Mesothelial cell of epicardium (in vitro differentiated cells): Measurements from ENCODE around the gene HNRNPR. TPM values are rescaled to one million over a fixed set of nuclear protein-coding genes. Genes with fewer than 3 reads are reported as not detected.

ENCODE experiments used
- DNase-seq, 2 experiments: peaks; one replicate each; pipeline ENCODE4 v3.0.0; 2021; ENCODE audit warnings: low spot score in 2 of 2; ENCODE audit not compliant: unreplicated experiment in 2 of 2
- H3K27ac Mint-ChIP-seq: 2 replicates; pipeline ENCODE4 v1.8.0; 2021; ENCODE audit warnings: mixed read lengths
- H3K27me3 Mint-ChIP-seq: 2 replicates; pipeline ENCODE4 v1.8.0; 2021; ENCODE audit warnings: low read depth, mixed read lengths
- H3K36me3 Mint-ChIP-seq: 2 replicates; pipeline ENCODE4 v1.8.0; 2021; ENCODE audit warnings: mixed read lengths
- H3K4me1 Mint-ChIP-seq: 2 replicates; pipeline ENCODE4 v1.8.0; 2021; ENCODE audit warnings: mixed read lengths
- H3K4me3 Mint-ChIP-seq: 2 replicates; pipeline ENCODE4 v1.8.0; 2021; ENCODE audit warnings: mild to moderate bottlenecking, moderate library complexity, mixed read lengths
- H3K9me3 Mint-ChIP-seq: 2 replicates; pipeline ENCODE4 v1.8.0; 2021; ENCODE audit warnings: mixed read lengths
- total RNA-seq: library from RNA; stranded (reverse); gene quantifications from 3 replicates; pipeline ENCODE4 v1.2.1, GENCODE V29; 2021
- TF ChIP-seq, protein P1 (sequence below): fragments of 200-600 bp; sonication (generic); IDR thresholded peaks from one replicate; pipeline ENCODE4 v1.5.0; 2021; ENCODE audit warnings: antibody characterized with exemption; ENCODE audit not compliant: unreplicated experiment

The HNRNPR gene
- total RNA-seq, 1 donor from 2014 or later = 199 TPM

DNA sequence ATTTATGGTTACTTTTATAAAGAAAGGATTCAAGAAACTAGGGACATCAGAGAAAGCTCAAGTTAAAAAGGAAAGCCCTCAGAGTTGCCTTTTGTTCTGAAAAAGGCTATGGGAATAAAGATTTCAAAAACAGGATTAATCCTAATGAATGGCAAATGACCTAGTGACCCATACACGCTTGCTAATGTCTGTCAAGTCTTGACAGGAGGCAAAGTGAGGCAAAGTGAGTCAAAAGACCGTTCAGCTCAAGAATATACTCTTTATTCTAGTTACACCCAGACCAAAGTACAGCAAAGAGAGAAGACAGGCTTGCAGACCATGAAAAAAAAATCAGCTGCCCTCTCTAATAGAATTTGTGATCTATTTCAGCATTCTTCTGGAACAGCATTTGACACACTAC, 22.1 kb upstream of the HNRNPR start:
- TF ChIP-seq, protein P1, sequence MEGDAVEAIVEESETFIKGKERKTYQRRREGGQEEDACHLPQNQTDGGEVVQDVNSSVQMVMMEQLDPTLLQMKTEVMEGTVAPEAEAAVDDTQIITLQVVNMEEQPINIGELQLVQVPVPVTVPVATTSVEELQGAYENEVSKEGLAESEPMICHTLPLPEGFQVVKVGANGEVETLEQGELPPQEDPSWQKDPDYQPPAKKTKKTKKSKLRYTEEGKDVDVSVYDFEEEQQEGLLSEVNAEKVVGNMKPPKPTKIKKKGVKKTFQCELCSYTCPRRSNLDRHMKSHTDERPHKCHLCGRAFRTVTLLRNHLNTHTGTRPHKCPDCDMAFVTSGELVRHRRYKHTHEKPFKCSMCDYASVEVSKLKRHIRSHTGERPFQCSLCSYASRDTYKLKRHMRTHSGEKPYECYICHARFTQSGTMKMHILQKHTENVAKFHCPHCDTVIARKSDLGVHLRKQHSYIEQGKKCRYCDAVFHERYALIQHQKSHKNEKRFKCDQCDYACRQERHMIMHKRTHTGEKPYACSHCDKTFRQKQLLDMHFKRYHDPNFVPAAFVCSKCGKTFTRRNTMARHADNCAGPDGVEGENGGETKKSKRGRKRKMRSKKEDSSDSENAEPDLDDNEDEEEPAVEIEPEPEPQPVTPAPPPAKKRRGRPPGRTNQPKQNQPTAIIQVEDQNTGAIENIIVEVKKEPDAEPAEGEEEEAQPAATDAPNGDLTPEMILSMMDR = no peak
- H3K4me1 Mint-ChIP-seq = peaks cover 34% of the 10 kb centered on the region
- H3K36me3 Mint-ChIP-seq = peaks cover 62% of the 10 kb centered on the region
- H3K27ac Mint-ChIP-seq = peak overlapping the region; percentile 62
- H3K27me3 Mint-ChIP-seq = no peaks in the 10 kb centered on the region
- no peak for DNase-seq
- H3K9me3 Mint-ChIP-seq = peaks cover 32% of the 10 kb centered on the region
- no peak overlapping the region for H3K4me3 Mint-ChIP-seq

DNA sequence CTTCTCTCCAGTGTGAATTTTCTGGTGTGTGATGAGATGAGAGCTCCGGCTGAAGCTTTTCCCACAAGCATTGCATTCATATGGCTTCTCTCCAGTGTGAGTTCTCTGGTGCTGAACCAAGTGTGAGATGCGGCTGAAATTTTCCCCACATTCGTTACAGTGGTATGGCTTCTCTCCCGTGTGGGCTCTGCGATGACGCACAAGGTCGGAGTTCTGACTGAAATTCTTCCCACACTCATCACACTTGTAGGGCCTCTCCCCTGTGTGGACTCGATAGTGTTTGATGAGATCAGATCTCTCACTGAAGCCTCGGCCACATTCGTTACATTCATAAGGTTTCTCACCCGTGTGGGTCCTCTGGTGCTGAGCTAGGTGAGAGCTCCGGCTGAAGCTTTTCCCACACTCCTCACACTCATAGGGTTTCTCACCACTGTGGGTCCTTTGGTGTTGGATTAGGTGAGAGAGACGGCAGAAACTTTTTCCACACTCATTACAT, 18.2 kb upstream of the HNRNPR start:
- H3K4me3 Mint-ChIP-seq = no peak overlapping the region
- no peaks in the 10 kb centered on the region for H3K27me3 Mint-ChIP-seq
- DNase-seq = no peak
- H3K4me1 Mint-ChIP-seq = peaks cover 11% of the 10 kb centered on the region
- H3K36me3 Mint-ChIP-seq = peaks cover 88% of the 10 kb centered on the region
- H3K9me3 Mint-ChIP-seq = peaks cover 62% of the 10 kb centered on the region
- TF ChIP-seq, protein P1 = no peak
- H3K27ac Mint-ChIP-seq = no peak overlapping the region

DNA sequence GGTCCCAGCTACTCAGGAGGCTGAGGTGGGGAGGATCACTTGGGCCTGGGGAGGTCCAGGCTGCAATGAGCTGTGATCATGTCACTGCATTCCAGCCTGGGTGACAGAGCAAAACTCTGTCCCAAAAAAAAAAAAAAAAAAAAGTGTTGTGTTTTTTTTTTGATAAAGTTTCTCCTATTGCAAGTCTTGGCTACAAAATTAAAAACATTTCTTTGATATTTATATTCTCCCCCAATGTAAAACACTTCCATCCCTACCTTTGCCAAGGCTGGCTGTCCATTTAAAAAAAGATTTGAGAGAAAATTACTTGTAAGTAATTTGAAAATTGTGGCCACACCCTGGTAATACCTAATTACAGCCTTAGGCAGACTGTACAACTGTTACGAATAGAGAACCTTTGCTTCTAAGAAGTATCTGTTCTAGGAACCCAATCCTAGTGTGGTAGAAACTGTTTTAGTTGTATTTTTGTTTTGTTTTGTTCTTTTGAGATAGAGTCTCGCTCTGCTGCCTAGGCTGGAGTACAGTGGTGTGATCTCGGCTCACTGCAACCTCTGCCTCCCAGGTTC, 14.3 kb upstream of the HNRNPR start:
- DNase-seq = no peak
- Mint-ChIP-seq H3K4me1 (no peaks in the 10 kb centered on the region), H3K27ac (no peak overlapping the region), H3K4me3 (no peak overlapping the region), H3K27me3 (no peaks in the 10 kb centered on the region), H3K9me3 (peaks cover 49% of the 10 kb centered on the region), H3K36me3 (peaks cover 59% of the 10 kb centered on the region)
- TF ChIP-seq, protein P1 = no peak

DNA sequence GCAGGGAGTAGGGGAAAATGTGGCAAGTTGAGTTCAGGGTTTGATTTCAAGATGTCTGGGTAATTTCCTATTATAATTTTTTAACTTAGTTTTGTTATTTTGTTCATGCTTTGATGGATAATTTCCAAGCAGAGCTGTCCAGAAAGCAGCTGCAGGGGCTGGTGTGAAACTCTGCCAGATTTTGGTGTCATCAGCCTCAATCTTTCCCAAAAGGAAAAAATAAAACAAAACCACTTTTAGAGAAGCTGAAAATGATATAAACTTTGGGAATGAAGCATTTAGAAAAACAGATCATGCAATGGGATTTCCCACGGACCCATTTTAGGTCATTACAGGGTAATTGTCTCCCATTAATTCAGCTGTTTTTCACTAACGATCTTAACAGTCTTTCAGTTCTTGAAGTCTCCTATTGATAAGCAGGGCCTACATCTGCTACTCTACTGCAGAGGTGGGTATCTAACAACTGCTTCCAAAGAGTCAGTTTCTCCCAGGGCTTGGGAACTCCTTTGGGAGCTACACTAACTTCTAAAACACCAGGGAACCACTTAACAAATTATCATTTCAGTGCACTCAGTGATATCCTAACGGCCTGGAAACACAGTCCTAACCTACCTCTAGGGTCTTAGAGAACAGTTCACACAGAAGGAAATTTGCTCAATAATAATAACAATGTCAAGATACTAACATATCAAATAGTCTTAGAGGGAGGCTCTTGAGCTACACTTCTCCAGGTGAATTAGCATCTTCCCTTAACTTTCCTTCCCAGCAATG, 13.2 kb upstream of the HNRNPR start:
- Mint-ChIP-seq H3K4me3 (no peak overlapping the region), H3K27me3 (peaks cover 2% of the 10 kb centered on the region), H3K27ac (no peak overlapping the region), H3K36me3 (peaks cover 49% of the 10 kb centered on the region), H3K4me1 (no peaks in the 10 kb centered on the region), H3K9me3 (peaks cover 40% of the 10 kb centered on the region)
- TF ChIP-seq, protein P1 = no peak
- peak in 1 of 2 experiments; percentile 0 for DNase-seq

DNA sequence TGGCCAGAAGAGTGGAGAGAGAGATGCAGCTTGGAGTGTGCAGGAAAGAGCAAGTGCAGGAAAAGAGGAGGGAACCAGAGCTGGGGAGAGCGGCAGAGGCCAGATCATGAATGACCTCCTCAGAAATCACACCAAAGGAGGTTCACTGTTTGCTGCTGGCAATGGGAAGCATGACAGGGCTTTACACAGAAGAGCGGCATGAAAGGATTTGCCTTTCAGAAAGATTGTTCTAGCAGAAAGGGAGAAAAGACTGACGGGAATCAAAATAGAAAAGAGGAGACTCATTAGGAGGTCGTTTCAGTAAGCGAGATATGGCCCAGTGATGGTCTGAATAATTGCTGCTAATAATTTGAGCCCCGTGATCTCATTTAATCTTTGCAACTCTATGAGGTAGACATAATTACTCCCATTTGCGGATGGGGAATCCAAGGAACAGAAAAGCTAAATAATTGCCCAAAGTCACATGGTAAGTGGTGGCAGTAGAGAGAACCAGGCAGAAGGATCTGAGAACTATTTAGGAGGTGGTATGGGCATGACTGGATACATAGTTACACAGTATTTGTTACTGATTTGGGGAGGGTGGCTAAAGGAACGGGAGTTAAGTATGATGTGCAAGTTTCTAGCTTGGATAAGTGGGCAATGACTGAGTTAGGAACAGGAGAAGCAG, 12.5 kb upstream of the HNRNPR start:
- TF ChIP-seq, protein P1 = no peak
- Mint-ChIP-seq H3K9me3 (peaks cover 35% of the 10 kb centered on the region), H3K36me3 (peaks cover 41% of the 10 kb centered on the region), H3K27me3 (peaks cover 2% of the 10 kb centered on the region), H3K4me1 (no peaks in the 10 kb centered on the region), H3K4me3 (no peak overlapping the region), H3K27ac (no peak overlapping the region)
- no peak for DNase-seq
